Activated B cell treated with CpG ODN at 0.5 μM for 24 hours (primary cell): ENCODE results near the gene CAMSAP3. TPM values are rescaled to one million over a fixed set of nuclear protein-coding genes. Genes with fewer than 3 reads are reported as not detected.

Experiments
- ATAC-seq: fragments of 200-7000 bp; cut with Tn5 transposase; one replicate; pipeline ENCODE4 v1.10.0; 2021; ENCODE audit warnings: low read depth, mild to moderate bottlenecking, moderate library complexity
- CTCF ChIA-PET: fragments of 350-600 bp; sonication (Branson Sonifier 250); formaldehyde crosslinking; loops from one replicate; lab custom pipeline; 2021; ENCODE audit warnings: antibody characterized with exemption; lab: Charles Lee
- POLR2A ChIA-PET: fragments of 350-600 bp; sonication (Branson Sonifier 250); formaldehyde crosslinking; loops from one replicate; lab custom pipeline; 2021; ENCODE audit warnings: antibody characterized with exemption; lab: Charles Lee
- DNase-seq: peaks from one replicate; pipeline ENCODE4 v3.0.0; 2022
- H3K27ac Mint-ChIP-seq: one replicate; pipeline ENCODE4 v1.8.0; 2020; ENCODE audit warnings: mixed read lengths
- H3K27me3 Mint-ChIP-seq: one replicate; pipeline ENCODE4 v1.8.0; 2021; ENCODE audit warnings: mixed read lengths
- H3K36me3 Mint-ChIP-seq: one replicate; pipeline ENCODE4 v1.8.0; 2021; ENCODE audit warnings: low read depth, mixed read lengths
- H3K4me1 Mint-ChIP-seq: one replicate; pipeline ENCODE4 v1.8.0; 2021; ENCODE audit warnings: mixed read lengths
- H3K4me3 Mint-ChIP-seq: one replicate; pipeline ENCODE4 v1.8.0; 2020; ENCODE audit warnings: mild to moderate bottlenecking, mixed read lengths
- H3K9me3 Mint-ChIP-seq: one replicate; pipeline ENCODE4 v1.8.0; 2020; ENCODE audit warnings: mixed read lengths
- intact Hi-C: fragments of 100-400 bp; cut with micrococcal nuclease; formaldehyde crosslinking; loops from one replicate; pipeline ENCODE4 v1.15.1; 2024
- total RNA-seq: library from RNA; stranded (reverse); gene quantifications from 2 replicates; pipeline ENCODE4 v1.2.3, GENCODE V29; 2022
- TF ChIP-seq, protein P1 (sequence below): fragments of 200-600 bp; IDR thresholded peaks from one replicate; pipeline ENCODE4 v1.8.0; 2022; ENCODE audit warnings: antibody characterized with exemption, mild to moderate bottlenecking

Gene CAMSAP3
- total RNA-seq, 1 donor from 2014 or later, result 0.80 TPM

- TF ChIP-seq, protein P1, sequence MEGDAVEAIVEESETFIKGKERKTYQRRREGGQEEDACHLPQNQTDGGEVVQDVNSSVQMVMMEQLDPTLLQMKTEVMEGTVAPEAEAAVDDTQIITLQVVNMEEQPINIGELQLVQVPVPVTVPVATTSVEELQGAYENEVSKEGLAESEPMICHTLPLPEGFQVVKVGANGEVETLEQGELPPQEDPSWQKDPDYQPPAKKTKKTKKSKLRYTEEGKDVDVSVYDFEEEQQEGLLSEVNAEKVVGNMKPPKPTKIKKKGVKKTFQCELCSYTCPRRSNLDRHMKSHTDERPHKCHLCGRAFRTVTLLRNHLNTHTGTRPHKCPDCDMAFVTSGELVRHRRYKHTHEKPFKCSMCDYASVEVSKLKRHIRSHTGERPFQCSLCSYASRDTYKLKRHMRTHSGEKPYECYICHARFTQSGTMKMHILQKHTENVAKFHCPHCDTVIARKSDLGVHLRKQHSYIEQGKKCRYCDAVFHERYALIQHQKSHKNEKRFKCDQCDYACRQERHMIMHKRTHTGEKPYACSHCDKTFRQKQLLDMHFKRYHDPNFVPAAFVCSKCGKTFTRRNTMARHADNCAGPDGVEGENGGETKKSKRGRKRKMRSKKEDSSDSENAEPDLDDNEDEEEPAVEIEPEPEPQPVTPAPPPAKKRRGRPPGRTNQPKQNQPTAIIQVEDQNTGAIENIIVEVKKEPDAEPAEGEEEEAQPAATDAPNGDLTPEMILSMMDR, result no peak
- ATAC-seq (no peak), DNase-seq (no peak)
- intact Hi-C loops, result no loop called here
- no peaks in the 10 kb centered on the region for H3K36me3 Mint-ChIP-seq
- ChIA-PET POLR2A (interaction anchor here (0.7 kb wide), 2 partner anchors 8 to 18 kb away, joined by 3 to 9 read pairs; no protein-coding TSS in a partner anchor), CTCF (interaction anchor here (0.6 kb wide), 1 partner anchor 21 kb away, joined by 3 read pairs; no protein-coding TSS in a partner anchor)
- H3K27ac Mint-ChIP-seq, result no peak overlapping the region
- H3K27me3 Mint-ChIP-seq, result peaks cover 12% of the 10 kb centered on the region
- H3K4me3 Mint-ChIP-seq, result no peak overlapping the region
- H3K4me1 Mint-ChIP-seq, result peaks cover 13% of the 10 kb centered on the region
- no peaks in the 10 kb centered on the region for H3K9me3 Mint-ChIP-seq
Observed at GRCh38 chr19:7662657-7663056, 67.0 kb downstream of the CAMSAP3 start.

DNA sequence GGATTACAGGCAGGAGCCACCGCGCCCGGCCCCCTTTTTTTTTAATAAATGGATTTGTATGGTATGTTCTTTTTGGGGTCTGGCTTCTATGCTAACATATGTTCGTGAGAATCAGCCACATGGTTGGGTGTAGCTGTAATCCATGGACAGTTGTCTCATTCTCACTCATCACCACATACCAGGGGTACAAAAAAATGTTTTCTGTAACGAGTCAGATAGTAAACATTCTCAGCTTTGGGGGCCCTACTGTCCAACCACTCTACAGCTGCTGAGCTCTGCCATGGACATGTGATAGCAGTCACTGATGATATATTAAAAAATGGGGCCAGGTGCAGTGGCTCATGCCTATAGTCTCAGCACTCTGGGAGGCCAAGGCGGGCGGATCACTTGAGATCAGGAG, 68.0 kb downstream of the CAMSAP3 start:
- H3K36me3 Mint-ChIP-seq, result no peaks in the 10 kb centered on the region
- peaks cover 3% of the 10 kb centered on the region for H3K4me1 Mint-ChIP-seq
- ATAC-seq, result no peak
- ChIA-PET POLR2A (no interaction called here), CTCF (interaction anchor here (0.8 kb wide), 1 partner anchor 135 kb away, joined by 3 read pairs; no protein-coding TSS in a partner anchor)
- no peak overlapping the region for H3K4me3 Mint-ChIP-seq
- TF ChIP-seq, protein P1, result no peak
- no peaks in the 10 kb centered on the region for H3K9me3 Mint-ChIP-seq
- intact Hi-C loops, result no loop called here
- H3K27ac Mint-ChIP-seq, result no peak overlapping the region
- no peak for DNase-seq
- H3K27me3 Mint-ChIP-seq, result peaks cover 17% of the 10 kb centered on the region

- Mint-ChIP-seq H3K36me3 (no peaks in the 10 kb centered on the region), H3K9me3 (no peaks in the 10 kb centered on the region), H3K4me3 (no peak overlapping the region), H3K27ac (no peak overlapping the region), H3K4me1 (peaks cover 2% of the 10 kb centered on the region), H3K27me3 (peaks cover 23% of the 10 kb centered on the region)
- ChIA-PET CTCF (no interaction called here), POLR2A (no interaction called here)
- intact Hi-C loops, result no loop called here
- TF ChIP-seq, protein P1, result no peak
- DNase-seq (no peak), ATAC-seq (no peak)
Observed at GRCh38 chr19:7665076-7665475, 69.4 kb downstream of the CAMSAP3 start.

Other genes starting within 250 kb of the CAMSAP3 start
- 45.8 and 51.9 TPM in 2 replicates for gene ARHGEF18, start 246.9 kb upstream of the CAMSAP3 start, total RNA-seq
- 0.61 and 1.0 TPM in 2 replicates for gene PEX11G, start 106.8 kb upstream of the CAMSAP3 start, total RNA-seq
- gene ZNF358, start 79.8 kb upstream of the CAMSAP3 start, total RNA-seq, result 13.5 and 16.9 TPM in 2 replicates
- 13.4 and 13.7 TPM in 2 replicates for gene MCOLN1, start 73.2 kb upstream of the CAMSAP3 start, total RNA-seq
- 110 and 116 TPM in 2 replicates for gene PNPLA6, start 60.1 kb upstream of the CAMSAP3 start, total RNA-seq
- gene XAB2, start 33.7 kb downstream of the CAMSAP3 start, total RNA-seq, result 47.4 and 51.8 TPM in 2 replicates
- 109 and 123 TPM in 2 replicates for gene PET100, start 33.9 kb downstream of the CAMSAP3 start, total RNA-seq
- 2.1 and 2.8 TPM in 2 replicates for gene PCP2, start 37.9 kb downstream of the CAMSAP3 start, total RNA-seq
- 147 and 176 TPM in 2 replicates for gene STXBP2, start 41.2 kb downstream of the CAMSAP3 start, total RNA-seq
- gene RETN, start 73.2 kb downstream of the CAMSAP3 start, total RNA-seq, result not detected in 2 replicates
- not detected in 2 replicates for gene MCEMP1, start 81.2 kb downstream of the CAMSAP3 start, total RNA-seq
- gene TRAPPC5, start 85.0 kb downstream of the CAMSAP3 start, total RNA-seq, result 110 and 123 TPM in 2 replicates
- gene FCER2, start 106.3 kb downstream of the CAMSAP3 start, total RNA-seq, result 191 and 193 TPM in 2 replicates
- 0.55 and 0.78 TPM in 2 replicates for gene CLEC4G, start 136.2 kb downstream of the CAMSAP3 start, total RNA-seq
- 0.11 and 0.24 TPM in 2 replicates for gene CD209, start 151.7 kb downstream of the CAMSAP3 start, total RNA-seq
- 1.3 and 2.0 TPM in 2 replicates for gene CLEC4M, start 167.4 kb downstream of the CAMSAP3 start, total RNA-seq
- gene EVI5L, start 234.4 kb downstream of the CAMSAP3 start, total RNA-seq, result 9.2 and 12.8 TPM in 2 replicates